ENCODE results near the gene CD55.

The CD55 gene

DNA sequence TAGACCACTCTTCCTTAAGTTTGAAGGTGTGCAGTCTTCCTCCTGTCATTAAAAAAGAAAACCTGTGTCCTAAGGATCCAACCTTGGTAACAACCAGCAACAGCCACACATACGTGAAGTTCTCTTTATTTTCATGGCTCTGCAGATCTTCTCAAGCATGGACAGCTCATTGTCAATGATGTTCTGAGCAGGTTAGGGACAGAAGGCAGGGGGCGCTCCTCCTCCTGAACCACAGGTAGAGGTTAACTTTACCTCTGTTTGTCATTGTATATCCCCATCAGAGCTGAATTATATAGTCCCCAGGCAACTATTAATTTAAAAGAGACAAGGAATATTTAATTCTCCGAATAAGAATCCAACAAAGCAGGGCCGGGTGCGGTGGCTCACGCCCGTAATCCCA, 80.1 kb downstream of the CD55 start:
- Mint-ChIP-seq H3K36me3 (no peaks in the 10 kb centered on the region), H3K4me3 (no peak overlapping the region), H3K27me3 (no peaks in the 10 kb centered on the region), H3K4me1 (peaks cover 8% of the 10 kb centered on the region), H3K9me3 (no peaks in the 10 kb centered on the region), H3K27ac (no peak overlapping the region)
- ATAC-seq, result no peak

DNA sequence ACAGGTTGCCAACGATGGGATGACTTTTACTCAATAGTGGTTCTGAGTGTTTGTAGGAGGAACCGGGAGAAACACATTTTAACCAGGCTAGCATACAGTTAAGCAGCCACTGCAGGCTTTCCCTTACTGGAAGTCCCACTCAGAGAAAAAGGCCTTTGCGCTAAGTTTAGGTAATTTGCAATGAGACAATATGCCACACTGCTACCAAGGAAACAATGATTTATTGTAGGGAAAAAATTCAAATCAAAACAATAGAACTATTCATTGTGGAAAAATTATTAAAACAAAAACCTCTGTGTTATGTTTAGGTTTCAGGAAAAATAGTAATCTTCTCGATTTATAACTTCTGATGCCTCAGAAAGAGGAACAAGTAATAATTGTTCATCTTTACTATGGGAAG, 81.3 kb downstream of the CD55 start:
- peaks cover 2% of the 10 kb centered on the region for H3K4me1 Mint-ChIP-seq
- no peaks in the 10 kb centered on the region for H3K36me3 Mint-ChIP-seq
- H3K27me3 Mint-ChIP-seq, result no peaks in the 10 kb centered on the region
- no peak overlapping the region for H3K4me3 Mint-ChIP-seq
- ATAC-seq, result no peak
- H3K9me3 Mint-ChIP-seq, result no peaks in the 10 kb centered on the region
- no peak overlapping the region for H3K27ac Mint-ChIP-seq

DNA sequence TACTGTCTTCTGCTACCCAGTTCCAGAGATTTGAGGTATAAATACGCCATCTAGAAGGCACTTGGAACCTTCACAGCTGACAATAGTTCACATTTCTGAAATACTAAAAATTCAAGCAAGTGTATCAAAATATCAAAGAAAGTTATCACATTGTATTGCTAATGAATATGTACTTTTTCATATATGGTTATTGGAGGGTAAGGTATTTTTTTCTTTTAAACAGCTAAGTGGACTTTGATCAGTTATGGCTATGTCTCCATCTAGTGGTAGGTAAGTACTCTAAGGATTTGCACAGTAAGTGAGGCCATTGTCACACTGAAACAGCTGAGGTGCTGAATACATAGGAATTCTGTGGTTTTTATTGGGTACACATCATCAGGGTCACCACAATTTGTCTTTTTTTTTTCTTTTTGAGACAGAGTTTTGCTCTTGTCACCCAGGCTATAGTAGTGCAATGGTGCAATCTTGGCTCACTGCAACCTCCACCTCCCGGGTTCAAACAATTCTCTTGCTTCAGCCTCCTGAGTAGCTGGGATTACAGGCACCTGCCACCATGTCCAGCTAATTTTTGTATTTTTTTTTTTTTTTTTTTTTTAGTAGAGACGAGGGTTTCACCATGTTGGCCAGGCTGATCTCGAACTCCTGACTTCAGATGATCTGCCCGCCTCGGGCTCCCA, 83.5 kb downstream of the CD55 start:
- peak; percentile 80 for ATAC-seq
- Mint-ChIP-seq H3K27me3 (no peaks in the 10 kb centered on the region), H3K27ac (no peak overlapping the region), H3K9me3 (no peaks in the 10 kb centered on the region), H3K4me3 (no peak overlapping the region), H3K36me3 (no peaks in the 10 kb centered on the region), H3K4me1 (peaks cover 13% of the 10 kb centered on the region)

DNA sequence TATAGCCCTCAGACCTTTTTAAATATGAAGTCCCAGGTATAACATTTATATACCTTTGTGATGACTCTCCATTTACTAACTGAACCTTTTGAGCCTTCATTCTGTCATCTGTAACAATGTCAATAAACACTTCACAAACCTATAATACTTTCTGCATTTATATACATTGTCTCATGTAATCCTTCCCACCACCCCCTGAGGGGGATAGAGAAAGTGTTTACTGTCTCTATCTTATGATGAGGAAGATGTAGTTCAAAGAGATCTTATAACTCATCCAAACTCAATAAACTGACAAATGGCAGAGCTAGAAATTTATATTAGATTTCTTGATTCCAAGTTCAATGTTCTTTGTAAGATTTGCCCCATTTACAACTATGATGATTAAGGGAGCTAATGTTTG, 84.3 kb downstream of the CD55 start:
- no peak for ATAC-seq
- H3K9me3 Mint-ChIP-seq, result no peaks in the 10 kb centered on the region
- no peaks in the 10 kb centered on the region for H3K36me3 Mint-ChIP-seq
- peaks cover 15% of the 10 kb centered on the region for H3K4me1 Mint-ChIP-seq
- H3K27me3 Mint-ChIP-seq, result no peaks in the 10 kb centered on the region
- H3K27ac Mint-ChIP-seq, result no peak overlapping the region
- no peak overlapping the region for H3K4me3 Mint-ChIP-seq

DNA sequence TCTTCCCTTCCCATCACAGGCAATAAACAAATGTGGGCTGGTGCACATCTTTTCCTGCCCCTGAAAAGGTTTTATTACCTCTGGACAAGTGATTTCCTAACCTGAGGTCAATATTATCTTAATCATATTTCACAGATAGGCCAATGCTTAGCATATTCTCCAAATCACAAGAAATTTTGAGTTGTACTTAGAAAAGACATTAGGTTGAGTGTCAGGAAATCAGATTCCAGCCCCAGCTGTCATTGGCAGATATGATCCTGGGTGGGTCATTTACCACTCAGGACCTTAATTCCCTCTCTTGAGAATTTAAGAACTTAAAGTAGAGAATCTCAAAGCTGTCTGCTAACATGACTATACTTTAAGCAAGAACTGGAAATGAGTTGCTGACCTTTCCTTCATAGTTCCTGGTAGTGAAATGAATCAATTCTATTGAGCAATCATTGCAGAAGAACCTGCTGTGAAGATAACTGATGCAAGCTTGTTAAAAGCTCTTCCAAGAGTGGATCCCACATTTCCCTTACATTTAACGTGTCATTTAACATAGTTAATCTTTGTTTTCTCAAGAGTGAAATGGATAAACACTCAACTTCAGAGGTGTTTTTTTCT, 86.3 kb downstream of the CD55 start:
- Mint-ChIP-seq H3K9me3 (no peaks in the 10 kb centered on the region), H3K4me1 (peaks cover 31% of the 10 kb centered on the region), H3K27me3 (no peaks in the 10 kb centered on the region), H3K36me3 (no peaks in the 10 kb centered on the region), H3K27ac (peak overlapping the region; percentile 62), H3K4me3 (no peak overlapping the region)
- peak; percentile 72 for ATAC-seq

All from stimulated activated memory B cell treated with anti-CD40 and anti-IgM and Interleukin-4, amounts not matched to agents 10 μg/mL and 1 μg/mL and 100 μg/mL, for 72 hours (primary cell).